WTC11 (cell line): ENCODE results near the gene SNX32. TPM values are rescaled to one million over a fixed set of nuclear protein-coding genes. Genes with fewer than 3 reads are reported as not detected.

Experiments
- ATAC-seq: fragments of 200-7000 bp; cut with Tn5 transposase; 2 replicates; pipeline ENCODE4 v1.10.0; 2021; ENCODE audit warnings: mild to moderate bottlenecking, moderate library complexity
- CTCF ChIA-PET: fragments of 300-600 bp; sonication (Branson Sonifier 250); formaldehyde crosslinking; loops from one replicate; lab custom pipeline; 2021; ENCODE audit warnings: antibody characterized with exemption; lab: Charles Lee
- POLR2A ChIA-PET: fragments of 350-600 bp; sonication (Branson Sonifier 250); formaldehyde crosslinking; loops from one replicate; lab custom pipeline; 2021; ENCODE audit warnings: antibody characterized with exemption; lab: Charles Lee
- DNase-seq: peaks from one replicate; pipeline ENCODE4 v3.0.0; 2021; ENCODE audit warnings: low spot score
- H3K27ac Mint-ChIP-seq: 2 replicates; pipeline ENCODE4 v1.8.0; 2021; ENCODE audit warnings: mixed read lengths
- H3K27me3 Mint-ChIP-seq: 2 replicates; pipeline ENCODE4 v1.8.0; 2021; ENCODE audit warnings: low read depth, mild to moderate bottlenecking, moderate library complexity, mixed read lengths
- H3K36me3 Mint-ChIP-seq: 2 replicates; pipeline ENCODE4 v1.8.0; 2021; ENCODE audit warnings: mixed read lengths
- H3K4me1 Mint-ChIP-seq: 2 replicates; pipeline ENCODE4 v1.8.0; 2022; ENCODE audit warnings: mixed read lengths
- H3K4me3 Mint-ChIP-seq: 2 replicates; pipeline ENCODE4 v1.8.0; 2021; ENCODE audit warnings: mild to moderate bottlenecking, moderate library complexity, mixed read lengths
- H3K9me3 Mint-ChIP-seq: 2 replicates; pipeline ENCODE4 v1.8.0; 2021; ENCODE audit warnings: mixed read lengths
- ATF2 ChIP-seq: sonication (generic); formaldehyde crosslinking; IDR thresholded peaks from 2 replicates; pipeline ENCODE4 v1.8.1; 2022; ENCODE audit warnings: low read depth, missing genetic modification reagents, borderline replicate concordance
- ATF6 ChIP-seq: sonication (generic); formaldehyde crosslinking; IDR thresholded peaks from 2 replicates; pipeline ENCODE4 v1.8.1; 2023; ENCODE audit warnings: mild to moderate bottlenecking, missing genetic modification reagents
- E2F4 ChIP-seq: sonication (generic); formaldehyde crosslinking; IDR thresholded peaks from 2 replicates; pipeline ENCODE4 v1.8.1; 2022; ENCODE audit warnings: low read depth, mild to moderate bottlenecking, moderate library complexity, missing genetic modification reagents, borderline replicate concordance
- ERG ChIP-seq: fragments of 250-450 bp; sonication (Bioruptor Pico); IDR thresholded peaks from 2 replicates; pipeline ENCODE4 v1.8.0; 2021; ENCODE audit warnings: mild to moderate bottlenecking
- FOXP1 ChIP-seq: sonication (generic); formaldehyde crosslinking; IDR thresholded peaks from 2 replicates; pipeline ENCODE4 v1.8.0; 2022; ENCODE audit warnings: missing genetic modification reagents, mild to moderate bottlenecking, moderate library complexity, borderline replicate concordance
- GRHL2 ChIP-seq: fragments of 250-450 bp; sonication (Bioruptor Pico); IDR thresholded peaks from 2 replicates; pipeline ENCODE4 v1.8.0; 2022; ENCODE audit warnings: mild to moderate bottlenecking, moderate library complexity; ENCODE audit not compliant: insufficient replicate concordance, severe bottlenecking
- HMGXB4 ChIP-seq: sonication (generic); formaldehyde crosslinking; IDR thresholded peaks from 2 replicates; pipeline ENCODE4 v1.8.1; 2023; ENCODE audit warnings: mild to moderate bottlenecking, moderate library complexity, missing genetic modification reagents
- JUN ChIP-seq: sonication (generic); formaldehyde crosslinking; IDR thresholded peaks from 2 replicates; pipeline ENCODE4 v1.8.0; 2023; ENCODE audit warnings: mild to moderate bottlenecking, missing genetic modification reagents
- NFATC4 ChIP-seq: fragments of 250-450 bp; sonication (Bioruptor Pico); IDR thresholded peaks from 2 replicates; pipeline ENCODE4 v1.9.0; 2021; ENCODE audit warnings: mild to moderate bottlenecking
- NR1H2 ChIP-seq: sonication (generic); formaldehyde crosslinking; IDR thresholded peaks from 2 replicates; pipeline ENCODE4 v1.9.0; 2021; ENCODE audit warnings: mild to moderate bottlenecking, moderate library complexity, missing genetic modification reagents
- STAT6 ChIP-seq: sonication (generic); formaldehyde crosslinking; conservative IDR thresholded peaks from 2 replicates; pipeline ENCODE4 v1.8.1; 2023; ENCODE audit warnings: mild to moderate bottlenecking, low read depth, missing genetic modification reagents, moderate library complexity
- TEAD1 ChIP-seq: sonication (generic); formaldehyde crosslinking; IDR thresholded peaks from 2 replicates; pipeline ENCODE4 v1.8.0; 2022; ENCODE audit warnings: mild to moderate bottlenecking, missing genetic modification reagents
- ZNF121 ChIP-seq: sonication (generic); formaldehyde crosslinking; IDR thresholded peaks from 2 replicates; pipeline ENCODE4 v1.8.0; 2023; ENCODE audit warnings: missing genetic modification reagents
- ZNF219 ChIP-seq: sonication (generic); formaldehyde crosslinking; IDR thresholded peaks from 2 replicates; pipeline ENCODE4 v1.8.0; 2023; ENCODE audit warnings: missing genetic modification reagents, mild to moderate bottlenecking, borderline replicate concordance
- ZSCAN18 ChIP-seq: fragments of 250-450 bp; sonication (Bioruptor Pico); IDR thresholded peaks from 2 replicates; pipeline ENCODE4 v2.1.2; 2022; ENCODE audit warnings: mild to moderate bottlenecking, moderate library complexity
- total RNA-seq: library from RNA; stranded (reverse); gene quantifications from 3 replicates; pipeline ENCODE4 v1.2.3, GENCODE V29; 2021

The SNX32 gene
- total RNA-seq, 1 experiment from 2014 or later: 2.9 TPM

- Mint-ChIP-seq H3K27ac (no peak overlapping the region), H3K27me3 (peaks cover 48% of the 10 kb centered on the region), H3K4me3 (no peak overlapping the region; the same call in 1 of the 2 replicates), H3K4me1 (peaks cover 10% of the 10 kb centered on the region)
- ChIA-PET POLR2A (interaction anchor here (0.5 to 3.1 kb wide), 3 partner anchors 11 to 206 kb away, joined by 3 to 19 read pairs (median 5); partner anchors contain the start of genes CFL1 and MUS81), CTCF (interaction anchor here (3.8 to 16.6 kb wide), 3 partner anchors 10 to 90 kb away, joined by 11 to 539 read pairs (median 89); partner anchors contain the start of genes CCDC85B, CFL1, FIBP and MUS81)
- DNase-seq (no peak), ATAC-seq (no peak)
- TF ChIP-seq ATF2 (CRISPR knock-in tag): no peak
- TF ChIP-seq NFATC4: no peak
- no peak for TF ChIP-seq ATF6 (CRISPR knock-in tag)
- no peak for TF ChIP-seq E2F4
- TF ChIP-seq TEAD1 (CRISPR knock-in tag): no peak
- no peak for TF ChIP-seq JUN (CRISPR knock-in tag)
- no peak for TF ChIP-seq STAT6 (CRISPR knock-in tag)
- no peak for TF ChIP-seq FOXP1 (CRISPR knock-in tag)
- TF ChIP-seq GRHL2 (CRISPR knock-in tag): no peak
- TF ChIP-seq ZSCAN18 (CRISPR knock-in tag): no peak
- no peak for TF ChIP-seq ZNF121 (CRISPR knock-in tag)
- TF ChIP-seq, all 79 proteins: peak for 0
- H3K9me3 Mint-ChIP-seq: no peaks in the 10 kb centered on the region
- H3K36me3 Mint-ChIP-seq: peaks cover 5% of the 10 kb centered on the region
Measured at GRCh38 chr11:65869643-65870306, 36.0 kb downstream of the SNX32 start.

GRCh38 chr11:65870307-65870658, 36.5 kb downstream of the SNX32 start:
- no peak for DNase-seq

More at GRCh38 chr11:65870307-65870658, 36.5 kb downstream of the SNX32 start:
- Mint-ChIP-seq H3K4me3 (no peak overlapping the region), H3K4me1 (peaks cover 10% of the 10 kb centered on the region), H3K27me3 (peaks cover 48% of the 10 kb centered on the region), H3K9me3 (no peaks in the 10 kb centered on the region), H3K36me3 (peaks cover 1% of the 10 kb centered on the region; the same call in 1 of the 2 replicates), H3K27ac (no peak overlapping the region)
- no peak for ATAC-seq
- TF ChIP-seq ZNF219 (CRISPR knock-in tag): no peak
- no peak for TF ChIP-seq NR1H2 (CRISPR knock-in tag)
- TF ChIP-seq JUN (CRISPR knock-in tag): no peak
- no peak for TF ChIP-seq HMGXB4 (CRISPR knock-in tag)
- no peak for TF ChIP-seq GRHL2 (CRISPR knock-in tag)
- no peak for TF ChIP-seq ERG (CRISPR knock-in tag)
- POLR2A ChIA-PET: interaction anchor here (1.2 to 3.1 kb wide), 2 partner anchors 11 to 20 kb away, joined by 3 to 19 read pairs; partner anchors contain the start of genes CFL1 and MUS81
- CTCF ChIA-PET: interaction anchor here (1.2 to 16.6 kb wide), 3 partner anchors 10 to 90 kb away, joined by 4 to 539 read pairs (median 89); partner anchors contain the start of genes CCDC85B, CFL1, FIBP and MUS81
